GM13976 (cell line): ENCODE results near the gene POMP.
A peak's percentile ranks its signal among the peaks of the same experiment; 100 is the strongest.

Source experiments
- DNase-seq: peaks from one replicate; pipeline ENCODE4 v3.0.0; 2012; ENCODE audit warnings: low spot score
- CTCF ChIP-seq: IDR thresholded peaks from 2 replicates; pipeline ENCODE4 v1.5.1; 2012; ENCODE audit warnings: borderline replicate concordance, mild to moderate bottlenecking; ENCODE audit not compliant: insufficient read depth; ENCODE audit errors: extremely low read depth, missing control alignments, control extremely low read depth
- in situ Hi-C: fragments of 300-500 bp; cut with MboI; formaldehyde crosslinking; loops from one replicate; pipeline ENCODE4 v1.12.0; 2022; ENCODE audit warnings: low sequenced_read_pairs, mixed read lengths, inconsistent platforms; ENCODE audit not compliant: unreplicated experiment

Gene POMP

GRCh38 chr13:28705461-28706083 lies 46.6 kb downstream of the POMP start:
- in situ Hi-C loops: no loop called here
- DNase-seq: no peak
- no peak for TF ChIP-seq CTCF

GRCh38 chr13:28707629-28708427 lies 48.9 kb downstream of the POMP start:
- peak; percentile 49 for DNase-seq
- in situ Hi-C loops: no loop called here
- no peak for TF ChIP-seq CTCF

- DNase-seq: no peak
- in situ Hi-C loops: no loop called here
- no peak for TF ChIP-seq CTCF
Measured at GRCh38 chr13:28710161-28710560, 51.2 kb downstream of the POMP start.

- in situ Hi-C loops: no loop called here
- no peak for DNase-seq
- no peak for TF ChIP-seq CTCF
Measured at GRCh38 chr13:28714651-28715050, 55.7 kb downstream of the POMP start.

GRCh38 chr13:28716511-28716910 lies 57.6 kb downstream of the POMP start:
- no peak for TF ChIP-seq CTCF
- no peak for DNase-seq
- in situ Hi-C loops: no loop called here

GRCh38 chr13:28717170-28717569 lies 58.2 kb downstream of the POMP start:
- in situ Hi-C loops: no loop called here
- no peak for DNase-seq
- no peak for TF ChIP-seq CTCF
